ENCODE results near the gene SLC25A15.

- TF ChIP-seq CTCF (conservative IDR thresholded peaks at IDR 0.05 in 1 of 2, IDR thresholded peaks at IDR 0.05 in 1 of 2; ENCODE audit: extremely low read depth in 1 of 2, insufficient read depth in 1 of 2, low read depth in 1 of 2, low read length in 2 of 2) (no peak), EZH2 (IDR thresholded peaks at IDR 0.05; ENCODE audit: borderline replicate concordance, low read length) (no peak)
Observed at GRCh38 chr13:40812724-40813445, 23.5 kb downstream of the SLC25A15 start.
